Choroid plexus epithelial cell (primary cell): ENCODE measurements around the gene PPIG.
"Not testable (repeated sequence)": the region's sequence is repeated elsewhere in the genome, so short reads cannot be mapped to it uniquely, and the experiment has no call there.

Source experiments
- DNase-seq: peaks from one replicate; pipeline ENCODE4 v3.0.0-alpha.2; 2010; ENCODE audit warnings: low read depth
- H3K4me3 ChIP-seq: 2 replicates; pipeline ENCODE4 v1.5.1; 2011; ENCODE audit warnings: low read depth, mild to moderate bottlenecking, control low read depth, low read length, moderate library complexity
- CTCF ChIP-seq: conservative IDR thresholded peaks from 2 replicates; pipeline ENCODE4 v1.5.1; 2011; ENCODE audit warnings: low read depth, mild to moderate bottlenecking, control low read depth, inconsistent platforms, low read length, moderate library complexity

PPIG gene

GRCh38 chr2:169598982-169599381 is 14.8 kb downstream of the PPIG start:
- H3K4me3 ChIP-seq, result no peak overlapping the region
- no peak for DNase-seq
- no peak for TF ChIP-seq CTCF

GRCh38 chr2:169599568-169599967 is 15.4 kb downstream of the PPIG start:
- no peak for DNase-seq
- no peak for TF ChIP-seq CTCF

GRCh38 chr2:169609264-169609663 is 25.1 kb downstream of the PPIG start:
- DNase-seq, result no peak
- TF ChIP-seq CTCF, result no peak
- no peak overlapping the region for H3K4me3 ChIP-seq

More at GRCh38 chr2:169599568-169599967, 15.4 kb downstream of the PPIG start:
- H3K4me3 ChIP-seq, result no peak overlapping the region

GRCh38 chr2:169613876-169614275 is 29.7 kb downstream of the PPIG start:
- H3K4me3 ChIP-seq, result no peak overlapping the region
- no peak for DNase-seq
- TF ChIP-seq CTCF, result no peak

GRCh38 chr2:169615982-169616381 is 31.8 kb downstream of the PPIG start:
- not testable (repeated sequence) for DNase-seq, H3K4me3 ChIP-seq

- peak; percentile 2 for DNase-seq
- no peak overlapping the region for H3K4me3 ChIP-seq
- TF ChIP-seq CTCF, result no peak
Measured at GRCh38 chr2:169619946-169620345, 35.8 kb downstream of the PPIG start.

- no peak for DNase-seq
- no peak for TF ChIP-seq CTCF
- no peak overlapping the region for H3K4me3 ChIP-seq
Measured at GRCh38 chr2:169620509-169620908, 36.4 kb downstream of the PPIG start.

- no peak overlapping the region for H3K4me3 ChIP-seq
- DNase-seq, result peak; percentile 3
- TF ChIP-seq CTCF, result no peak
Measured at GRCh38 chr2:169623235-169623634, 39.1 kb downstream of the PPIG start.
